Colonic mucosa (tissue), 4 donors: Measurements from ENCODE around the gene KMT2C. TPM values are rescaled to one million over a fixed set of nuclear protein-coding genes. Genes with fewer than 3 reads are reported as not detected.

Experiments used
- DNase-seq: peaks from one replicate; pipeline ENCODE4 v3.0.0-alpha.2; 2020
- H3K27ac ChIP-seq: fragments of 200-600 bp; one replicate; pipeline ENCODE4 v1.8.0; 2021
- H3K27me3 ChIP-seq: fragments of 200-600 bp; one replicate; pipeline ENCODE4 v1.8.0; 2021
- H3K36me3 ChIP-seq: fragments of 200-600 bp; one replicate; pipeline ENCODE4 v1.8.0; 2021
- H3K4me1 ChIP-seq: fragments of 200-600 bp; one replicate; pipeline ENCODE4 v1.8.0; 2021; ENCODE audit warnings: mild to moderate bottlenecking
- H3K4me3 ChIP-seq: fragments of 200-600 bp; one replicate; pipeline ENCODE4 v1.8.0; 2021
- H3K9ac ChIP-seq, 2 donors: one replicate each; pipeline ENCODE4 v1.7.0; 2013; ENCODE audit warnings: control low read depth in 2 of 2, low read depth in 2 of 2, low read length in 2 of 2
- H3K9me3 ChIP-seq: fragments of 200-600 bp; one replicate; pipeline ENCODE4 v1.8.0; 2021
- CTCF ChIP-seq: fragments of 200-600 bp; IDR thresholded peaks from one replicate; pipeline ENCODE4 v1.8.0; 2022; ENCODE audit warnings: antibody characterized with exemption, mild to moderate bottlenecking
- intact Hi-C: fragments of 100-400 bp; cut with DNase I; formaldehyde crosslinking; loops from one replicate; pipeline ENCODE4 v1.14.1; 2022
- total RNA-seq, 2 donors: library from RNA; stranded (reverse); fragmentation: NEBNext Ultra II Directional in 1 of 2; extraction: Animal tissue kit (Norgen Biotek cat#: 25700) in 1 of 2; gene quantifications; one replicate each; pipeline ENCODE4 v1.2.1, GENCODE V29; 2021
- donor health status: healthy.
- donor health status: DM: no; HTN: no; CAD: no.
- donor health status: DM: no; HTN: no; CAD: no.

KMT2C gene
- total RNA-seq, 2 donors from 2014 or later: 70.9 to 73.3 TPM

- H3K4me1 ChIP-seq: no peaks in the 10 kb centered on the region
- DNase-seq: no peak
- H3K27me3 ChIP-seq: no peaks in the 10 kb centered on the region
- intact Hi-C loops: no loop called here
- H3K36me3 ChIP-seq: no peaks in the 10 kb centered on the region
- no peak for TF ChIP-seq CTCF
- H3K9me3 ChIP-seq: no peaks in the 10 kb centered on the region
- H3K27ac ChIP-seq: no peak overlapping the region
- no peak overlapping the region for H3K4me3 ChIP-seq
- H3K9ac ChIP-seq: no peak overlapping the region
These were observed 330.6 kb downstream of the KMT2C start for GRCh38 chr7:152105205-152105604.

GRCh38 chr7:152103691-152104090, 332.1 kb downstream of the KMT2C start:
- Histone ChIP-seq H3K9me3 (no peaks in the 10 kb centered on the region), H3K27ac (no peak overlapping the region), H3K4me1 (no peaks in the 10 kb centered on the region), H3K36me3 (no peaks in the 10 kb centered on the region), H3K4me3 (no peak overlapping the region), H3K9ac (no peak overlapping the region), H3K27me3 (no peaks in the 10 kb centered on the region)
- DNase-seq: no peak
- TF ChIP-seq CTCF: no peak
- intact Hi-C loops: no loop called here

- no peaks in the 10 kb centered on the region for H3K36me3 ChIP-seq
- TF ChIP-seq CTCF: no peak
- H3K27me3 ChIP-seq: no peaks in the 10 kb centered on the region
- no peaks in the 10 kb centered on the region for H3K9me3 ChIP-seq
- intact Hi-C loops: no loop called here
- H3K27ac ChIP-seq: no peak overlapping the region
- no peak overlapping the region for H3K9ac ChIP-seq
- DNase-seq: no peak
- H3K4me1 ChIP-seq: no peaks in the 10 kb centered on the region
- H3K4me3 ChIP-seq: no peak overlapping the region
These were observed 332.7 kb downstream of the KMT2C start for GRCh38 chr7:152103066-152103465.

GRCh38 chr7:152097330-152097729, 338.5 kb downstream of the KMT2C start:
- Histone ChIP-seq H3K9me3 (no peaks in the 10 kb centered on the region), H3K27me3 (no peaks in the 10 kb centered on the region), H3K36me3 (no peaks in the 10 kb centered on the region), H3K9ac (no peak overlapping the region), H3K4me1 (no peaks in the 10 kb centered on the region), H3K4me3 (no peak overlapping the region), H3K27ac (no peak overlapping the region)
- no peak for TF ChIP-seq CTCF
- DNase-seq: no peak
- intact Hi-C loops: no loop called here

- H3K9ac ChIP-seq: no peak overlapping the region
- TF ChIP-seq CTCF: no peak
- no peaks in the 10 kb centered on the region for H3K27me3 ChIP-seq
- no peak overlapping the region for H3K4me3 ChIP-seq
- no peak overlapping the region for H3K27ac ChIP-seq
- DNase-seq: no peak
- H3K36me3 ChIP-seq: no peaks in the 10 kb centered on the region
- no peaks in the 10 kb centered on the region for H3K4me1 ChIP-seq
- intact Hi-C loops: no loop called here
- H3K9me3 ChIP-seq: no peaks in the 10 kb centered on the region
These were observed 340.0 kb downstream of the KMT2C start for GRCh38 chr7:152095771-152096170.

GRCh38 chr7:152093717-152094116, 342.1 kb downstream of the KMT2C start:
- H3K4me1 ChIP-seq: no peaks in the 10 kb centered on the region
- H3K27ac ChIP-seq: no peak overlapping the region
- no peak for TF ChIP-seq CTCF
- intact Hi-C loops: no loop called here
- no peaks in the 10 kb centered on the region for H3K9me3 ChIP-seq
- no peak for DNase-seq
- H3K36me3 ChIP-seq: no peaks in the 10 kb centered on the region
- H3K27me3 ChIP-seq: no peaks in the 10 kb centered on the region
- H3K9ac ChIP-seq: no peak overlapping the region
- no peak overlapping the region for H3K4me3 ChIP-seq
